ENCODE measurements around the gene WDFY1. TPM values are rescaled to one million over a fixed set of nuclear protein-coding genes. Genes with fewer than 3 reads are reported as not detected.
"Not testable (repeated sequence)": the region's sequence is repeated elsewhere in the genome, so short reads cannot be mapped to it uniquely, and the experiment has no call there.

WDFY1 gene
- total RNA-seq, 1 donor from 2014 or later, result 53.1 TPM

GRCh38 chr2:223884399-223884798 is 60.7 kb downstream of the WDFY1 start:
- H3K36me3 Mint-ChIP-seq (ENCODE audit: low read depth, unreplicated experiment), result peaks cover 29% of the 10 kb centered on the region
- peaks cover 4% of the 10 kb centered on the region for H3K27me3 Mint-ChIP-seq (ENCODE audit: unreplicated experiment)
- TF ChIP-seq CTCF (IDR thresholded peaks at IDR 0.05; ENCODE audit: unreplicated experiment), result no peak
- no peaks in the 10 kb centered on the region for H3K9me3 Mint-ChIP-seq (ENCODE audit: unreplicated experiment)
- no peak for DNase-seq (ENCODE audit: low spot score)
- no peak overlapping the region for H3K4me3 Mint-ChIP-seq (ENCODE audit: unreplicated experiment)
- no peaks in the 10 kb centered on the region for H3K4me1 Mint-ChIP-seq (ENCODE audit: unreplicated experiment)
- no peak overlapping the region for H3K27ac Mint-ChIP-seq (ENCODE audit: unreplicated experiment)

GRCh38 chr2:223882715-223883114 is 62.4 kb downstream of the WDFY1 start:
- Mint-ChIP-seq H3K27me3 (ENCODE audit: unreplicated experiment) (peaks cover 4% of the 10 kb centered on the region), H3K36me3 (ENCODE audit: low read depth, unreplicated experiment) (peaks cover 29% of the 10 kb centered on the region), H3K27ac (ENCODE audit: unreplicated experiment) (no peak overlapping the region)

DNA sequence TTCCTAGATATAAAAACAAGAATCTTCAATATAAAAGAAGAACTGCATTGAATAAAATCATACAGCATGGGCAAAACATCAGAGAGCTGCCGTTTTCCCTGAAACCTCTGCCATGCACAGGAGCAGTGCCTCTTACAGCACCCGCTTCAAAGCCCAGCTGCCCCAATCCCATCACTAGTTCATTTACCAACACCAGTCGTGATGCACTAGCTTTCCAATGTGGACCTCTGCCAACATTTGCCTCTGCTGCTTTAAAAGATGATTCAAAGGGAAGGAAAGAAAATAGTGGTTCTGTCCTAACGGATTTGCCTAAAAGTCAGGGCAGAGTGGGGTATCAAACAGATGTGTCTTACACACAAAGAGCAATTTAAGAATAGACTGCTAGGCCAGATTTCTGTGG is 64.3 kb downstream of the WDFY1 start:
- H3K27ac Mint-ChIP-seq (ENCODE audit: unreplicated experiment), result no peak overlapping the region
- peaks cover 23% of the 10 kb centered on the region for H3K36me3 Mint-ChIP-seq (ENCODE audit: low read depth, unreplicated experiment)
- DNase-seq (ENCODE audit: low spot score), result no peak
- peaks cover 2% of the 10 kb centered on the region for H3K27me3 Mint-ChIP-seq (ENCODE audit: unreplicated experiment)
- no peaks in the 10 kb centered on the region for H3K9me3 Mint-ChIP-seq (ENCODE audit: unreplicated experiment)
- no peaks in the 10 kb centered on the region for H3K4me1 Mint-ChIP-seq (ENCODE audit: unreplicated experiment)
- no peak for TF ChIP-seq CTCF (IDR thresholded peaks at IDR 0.05; ENCODE audit: unreplicated experiment)
- no peak overlapping the region for H3K4me3 Mint-ChIP-seq (ENCODE audit: unreplicated experiment)

More at GRCh38 chr2:223882715-223883114, 62.4 kb downstream of the WDFY1 start:
- TF ChIP-seq CTCF (IDR thresholded peaks at IDR 0.05; ENCODE audit: unreplicated experiment), result no peak
- Mint-ChIP-seq H3K4me3 (ENCODE audit: unreplicated experiment) (no peak overlapping the region), H3K9me3 (ENCODE audit: unreplicated experiment) (no peaks in the 10 kb centered on the region), H3K4me1 (ENCODE audit: unreplicated experiment) (no peaks in the 10 kb centered on the region)
- DNase-seq (ENCODE audit: low spot score), result no peak

DNA sequence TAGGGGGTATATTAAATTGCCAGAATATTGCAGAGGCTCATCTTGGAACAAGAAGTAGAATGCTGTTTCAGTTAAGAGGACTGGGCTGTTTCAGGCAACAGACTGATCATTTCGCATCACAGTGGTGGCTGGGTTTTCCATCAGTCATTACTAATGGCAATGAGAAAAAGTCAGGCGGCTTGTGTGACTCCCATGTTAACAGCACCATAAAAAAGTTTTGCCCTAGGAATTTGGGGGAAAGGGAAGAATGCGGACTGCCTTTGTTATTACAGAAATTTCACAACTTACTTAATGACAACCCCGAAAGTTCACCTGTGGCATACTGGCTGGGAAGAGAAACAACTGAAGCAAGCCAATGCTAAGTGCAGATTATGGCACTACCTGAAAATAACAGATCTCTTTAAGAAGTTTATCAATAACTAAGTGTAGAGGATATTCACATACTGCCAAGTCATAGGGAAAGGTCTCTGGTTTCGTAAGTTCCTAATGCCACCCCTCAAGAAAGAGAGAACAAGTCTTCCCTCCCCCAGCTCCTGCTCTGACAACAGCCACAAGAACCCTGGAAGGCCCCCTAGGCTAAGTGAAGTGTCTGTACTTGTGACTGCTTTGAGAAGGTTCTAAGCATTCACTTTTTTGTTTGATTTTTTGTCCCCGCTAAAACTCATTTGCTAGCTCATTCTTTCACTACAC is 67.3 kb downstream of the WDFY1 start:
- peaks cover 2% of the 10 kb centered on the region for H3K27me3 Mint-ChIP-seq (ENCODE audit: unreplicated experiment)
- no peaks in the 10 kb centered on the region for H3K4me1 Mint-ChIP-seq (ENCODE audit: unreplicated experiment)
- no peak for TF ChIP-seq CTCF (IDR thresholded peaks at IDR 0.05; ENCODE audit: unreplicated experiment)
- H3K9me3 Mint-ChIP-seq (ENCODE audit: unreplicated experiment), result no peaks in the 10 kb centered on the region
- no peak overlapping the region for H3K4me3 Mint-ChIP-seq (ENCODE audit: unreplicated experiment)
- peaks cover 14% of the 10 kb centered on the region for H3K36me3 Mint-ChIP-seq (ENCODE audit: low read depth, unreplicated experiment)
- H3K27ac Mint-ChIP-seq (ENCODE audit: unreplicated experiment), result no peak overlapping the region
- no peak for DNase-seq (ENCODE audit: low spot score)

- Mint-ChIP-seq H3K36me3 (ENCODE audit: low read depth, unreplicated experiment) (peaks cover 10% of the 10 kb centered on the region), H3K27ac (ENCODE audit: unreplicated experiment) (no peak overlapping the region), H3K4me3 (ENCODE audit: unreplicated experiment) (no peak overlapping the region), H3K27me3 (ENCODE audit: unreplicated experiment) (no peaks in the 10 kb centered on the region), H3K4me1 (ENCODE audit: unreplicated experiment) (no peaks in the 10 kb centered on the region), H3K9me3 (ENCODE audit: unreplicated experiment) (no peaks in the 10 kb centered on the region)
- DNase-seq (ENCODE audit: low spot score), result no peak
- TF ChIP-seq CTCF (IDR thresholded peaks at IDR 0.05; ENCODE audit: unreplicated experiment), result no peak
Measured at GRCh38 chr2:223873672-223874071, 71.5 kb downstream of the WDFY1 start.

DNA sequence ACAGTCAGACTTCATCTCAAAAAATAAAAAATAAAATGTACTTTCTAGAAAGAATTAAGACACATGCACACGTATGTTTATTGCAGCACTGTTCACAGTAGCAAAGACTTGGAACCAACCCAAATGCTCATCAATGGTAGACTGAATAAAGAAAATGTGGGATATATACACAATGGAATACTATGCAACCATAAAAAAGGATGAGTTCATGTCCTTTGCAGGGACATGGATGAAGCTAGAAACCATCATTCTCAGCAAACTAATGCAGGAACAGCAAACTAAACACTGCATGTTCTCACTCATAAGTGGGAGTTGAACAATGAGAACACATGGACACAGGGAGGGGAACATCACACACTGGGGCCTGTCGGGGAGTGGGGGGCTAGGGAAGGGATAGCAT is 72.4 kb downstream of the WDFY1 start:
- H3K27me3 Mint-ChIP-seq (ENCODE audit: unreplicated experiment); H3K9me3 Mint-ChIP-seq (ENCODE audit: unreplicated experiment); H3K36me3 Mint-ChIP-seq (ENCODE audit: low read depth, unreplicated experiment); H3K4me1 Mint-ChIP-seq (ENCODE audit: unreplicated experiment); H3K27ac Mint-ChIP-seq (ENCODE audit: unreplicated experiment); DNase-seq (ENCODE audit: low spot score); H3K4me3 Mint-ChIP-seq (ENCODE audit: unreplicated experiment): not testable (repeated sequence)

DNA sequence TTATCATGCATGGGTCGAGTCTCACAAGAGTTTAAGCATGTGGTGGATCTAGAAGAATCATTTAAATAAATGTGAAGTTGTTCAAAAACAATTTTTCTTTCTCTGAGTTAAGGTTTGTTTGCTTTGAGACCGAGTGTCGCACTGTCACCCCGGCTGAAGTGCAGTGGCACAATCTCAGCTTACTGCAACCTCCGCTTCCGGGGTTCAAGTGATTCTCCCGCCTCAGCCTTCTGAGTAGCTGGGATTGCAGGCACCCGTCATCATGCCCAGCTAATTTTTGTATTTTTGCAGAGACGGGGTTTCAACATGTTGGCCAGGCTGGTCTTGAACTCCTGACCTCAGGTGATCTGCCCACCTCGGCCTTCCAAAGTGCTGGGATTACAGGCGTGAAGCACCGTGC is 73.5 kb downstream of the WDFY1 start:
- not testable (repeated sequence) for H3K27me3 Mint-ChIP-seq (ENCODE audit: unreplicated experiment); H3K36me3 Mint-ChIP-seq (ENCODE audit: low read depth, unreplicated experiment); H3K9me3 Mint-ChIP-seq (ENCODE audit: unreplicated experiment); H3K4me3 Mint-ChIP-seq (ENCODE audit: unreplicated experiment); H3K27ac Mint-ChIP-seq (ENCODE audit: unreplicated experiment); H3K4me1 Mint-ChIP-seq (ENCODE audit: unreplicated experiment); DNase-seq (ENCODE audit: low spot score)
